Heart left ventricle (tissue), 13 donors: ENCODE data around the gene RAB13.

Experiments used
- POLR2A ChIP-seq, 2 donors: fragments of 450-650 bp; IDR thresholded peaks; one replicate each; pipeline ENCODE4 v1.6.1; 2017; ENCODE audit warnings: antibody characterized with exemption in 2 of 2, mild to moderate bottlenecking in 2 of 2, moderate library complexity in 2 of 2
- TF ChIP-seq, protein P1 (sequence below), 12 donors: fragments of 200-600 bp; sonication (generic) in 4 of 12; IDR thresholded peaks; one replicate each; pipeline versions ENCODE4 v1.5.0 to v1.8.0; 2018 to 2022; ENCODE audit warnings: antibody characterized with exemption in 12 of 12, mild to moderate bottlenecking in 5 of 12
- donor health status: ischemic (EF 13 %, LVEDD 7.1; RV severe dilation, severe dysfunction).
- donor health status: DM: no; HTN: yes; CAD: no.
- donor health status: DM: no; HTN: no; CAD: no.
- donor health status: ischemic (EF 25% LVEDD 6.9; RV normal size, moderate dysfunction).
- donor health status: ischemic (EF 25% LVEDD 5.7; RV mildly dilated, moderate dysfunction).
- donor health status: ischemic (EF 35%, LVEDD 5.7; RV mildly dilated, moderate dysfunction).
- donor health status: nonischemic (EF 11% LVEDD 7.7; RV severe dilation, severe dysfunction).
- donor health status: DM: yes; HTN: yes; CAD: no.
- donor health status: PGD.
- donor health status: ischemic (EF 29% LVEDD 5.4; RV normal size, mild dysfunction).
- donor health status: nonischemic (EF 23%, LVEDD 6.1; RV moderate dilation, normal function).

GRCh38 chr1:153976819-153977249, 9.3 kb downstream of the RAB13 start:
- TF ChIP-seq, protein P1, sequence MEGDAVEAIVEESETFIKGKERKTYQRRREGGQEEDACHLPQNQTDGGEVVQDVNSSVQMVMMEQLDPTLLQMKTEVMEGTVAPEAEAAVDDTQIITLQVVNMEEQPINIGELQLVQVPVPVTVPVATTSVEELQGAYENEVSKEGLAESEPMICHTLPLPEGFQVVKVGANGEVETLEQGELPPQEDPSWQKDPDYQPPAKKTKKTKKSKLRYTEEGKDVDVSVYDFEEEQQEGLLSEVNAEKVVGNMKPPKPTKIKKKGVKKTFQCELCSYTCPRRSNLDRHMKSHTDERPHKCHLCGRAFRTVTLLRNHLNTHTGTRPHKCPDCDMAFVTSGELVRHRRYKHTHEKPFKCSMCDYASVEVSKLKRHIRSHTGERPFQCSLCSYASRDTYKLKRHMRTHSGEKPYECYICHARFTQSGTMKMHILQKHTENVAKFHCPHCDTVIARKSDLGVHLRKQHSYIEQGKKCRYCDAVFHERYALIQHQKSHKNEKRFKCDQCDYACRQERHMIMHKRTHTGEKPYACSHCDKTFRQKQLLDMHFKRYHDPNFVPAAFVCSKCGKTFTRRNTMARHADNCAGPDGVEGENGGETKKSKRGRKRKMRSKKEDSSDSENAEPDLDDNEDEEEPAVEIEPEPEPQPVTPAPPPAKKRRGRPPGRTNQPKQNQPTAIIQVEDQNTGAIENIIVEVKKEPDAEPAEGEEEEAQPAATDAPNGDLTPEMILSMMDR (IDR thresholded peaks at IDR 0.05), result no peak
- TF ChIP-seq POLR2A (IDR thresholded peaks at IDR 0.05), result no peak
